Measurements from ENCODE around the gene GPR151.

- TF ChIP-seq, protein P1, sequence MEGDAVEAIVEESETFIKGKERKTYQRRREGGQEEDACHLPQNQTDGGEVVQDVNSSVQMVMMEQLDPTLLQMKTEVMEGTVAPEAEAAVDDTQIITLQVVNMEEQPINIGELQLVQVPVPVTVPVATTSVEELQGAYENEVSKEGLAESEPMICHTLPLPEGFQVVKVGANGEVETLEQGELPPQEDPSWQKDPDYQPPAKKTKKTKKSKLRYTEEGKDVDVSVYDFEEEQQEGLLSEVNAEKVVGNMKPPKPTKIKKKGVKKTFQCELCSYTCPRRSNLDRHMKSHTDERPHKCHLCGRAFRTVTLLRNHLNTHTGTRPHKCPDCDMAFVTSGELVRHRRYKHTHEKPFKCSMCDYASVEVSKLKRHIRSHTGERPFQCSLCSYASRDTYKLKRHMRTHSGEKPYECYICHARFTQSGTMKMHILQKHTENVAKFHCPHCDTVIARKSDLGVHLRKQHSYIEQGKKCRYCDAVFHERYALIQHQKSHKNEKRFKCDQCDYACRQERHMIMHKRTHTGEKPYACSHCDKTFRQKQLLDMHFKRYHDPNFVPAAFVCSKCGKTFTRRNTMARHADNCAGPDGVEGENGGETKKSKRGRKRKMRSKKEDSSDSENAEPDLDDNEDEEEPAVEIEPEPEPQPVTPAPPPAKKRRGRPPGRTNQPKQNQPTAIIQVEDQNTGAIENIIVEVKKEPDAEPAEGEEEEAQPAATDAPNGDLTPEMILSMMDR (IDR thresholded peaks at IDR 0.05): no peak
- TF ChIP-seq POLR2A (IDR thresholded peaks at IDR 0.05): no peak
These were observed 44.3 kb upstream of the GPR151 start for GRCh38 chr5:146560205-146560812.

Measured in breast epithelium (tissue), 3 donors.